ENCODE measurements around the gene STXBP5L. TPM values are rescaled to one million over a fixed set of nuclear protein-coding genes. Genes with fewer than 3 reads are reported as not detected.
A peak's percentile ranks its signal among the peaks of the same experiment; 100 is the strongest.

STXBP5L gene
- total RNA-seq, 2 experiments from 2014 or later = 2.7 to 10.5 TPM

DNA sequence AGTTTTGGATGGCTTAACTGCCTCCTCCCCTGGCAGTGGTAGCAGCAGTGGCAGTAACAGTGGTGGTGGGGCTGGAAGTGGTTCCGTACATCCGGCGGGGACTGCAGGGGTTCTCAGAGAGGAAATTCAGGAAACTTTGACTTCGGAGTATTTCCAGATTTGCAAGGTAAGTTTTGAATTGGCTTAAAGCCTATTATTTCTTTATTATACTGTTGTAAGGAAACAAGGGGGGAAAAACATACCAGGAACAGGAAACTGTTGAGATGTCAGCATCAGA is 1.5 kb downstream of the STXBP5L start:
- no peaks in the 10 kb centered on the region for H4K20me1 ChIP-seq (ENCODE audit: insufficient read depth, low read length)
- peak overlapping the region; percentile 73 for H3K4me2 ChIP-seq (ENCODE audit: low read length)
- H3K9me3 ChIP-seq (ENCODE audit: low read length) = no peaks in the 10 kb centered on the region
- CTCF ChIA-PET (ENCODE audit: unreplicated experiment) = no interaction called here
- no peaks in the 10 kb centered on the region for H3K4me1 ChIP-seq (ENCODE audit: insufficient read depth, low read length, poor library complexity, severe bottlenecking)
- H2AFZ ChIP-seq (ENCODE audit: low read length) = peak overlapping the region; percentile 78
- no peaks in the 10 kb centered on the region for H3K36me3 ChIP-seq (ENCODE audit: insufficient read depth, low read length)
- POLR2A ChIA-PET = interaction anchor here (1.4 kb wide), 1 partner anchor 108 kb away, joined by 3 read pairs; no protein-coding TSS in a partner anchor
- no peaks in the 10 kb centered on the region for H3K9me2 ChIP-seq (ENCODE audit: insufficient read depth, low read length)
- peak overlapping the region; percentile 74 for H3K27ac ChIP-seq (ENCODE audit: low read depth, low read length, poor library complexity, severe bottlenecking)
- H3K4me3 ChIP-seq (ENCODE audit: low read depth, low read length, poor library complexity, severe bottlenecking) = peak overlapping the region; percentile 74
- TF ChIP-seq, protein P1, sequence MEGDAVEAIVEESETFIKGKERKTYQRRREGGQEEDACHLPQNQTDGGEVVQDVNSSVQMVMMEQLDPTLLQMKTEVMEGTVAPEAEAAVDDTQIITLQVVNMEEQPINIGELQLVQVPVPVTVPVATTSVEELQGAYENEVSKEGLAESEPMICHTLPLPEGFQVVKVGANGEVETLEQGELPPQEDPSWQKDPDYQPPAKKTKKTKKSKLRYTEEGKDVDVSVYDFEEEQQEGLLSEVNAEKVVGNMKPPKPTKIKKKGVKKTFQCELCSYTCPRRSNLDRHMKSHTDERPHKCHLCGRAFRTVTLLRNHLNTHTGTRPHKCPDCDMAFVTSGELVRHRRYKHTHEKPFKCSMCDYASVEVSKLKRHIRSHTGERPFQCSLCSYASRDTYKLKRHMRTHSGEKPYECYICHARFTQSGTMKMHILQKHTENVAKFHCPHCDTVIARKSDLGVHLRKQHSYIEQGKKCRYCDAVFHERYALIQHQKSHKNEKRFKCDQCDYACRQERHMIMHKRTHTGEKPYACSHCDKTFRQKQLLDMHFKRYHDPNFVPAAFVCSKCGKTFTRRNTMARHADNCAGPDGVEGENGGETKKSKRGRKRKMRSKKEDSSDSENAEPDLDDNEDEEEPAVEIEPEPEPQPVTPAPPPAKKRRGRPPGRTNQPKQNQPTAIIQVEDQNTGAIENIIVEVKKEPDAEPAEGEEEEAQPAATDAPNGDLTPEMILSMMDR (conservative IDR thresholded peaks at IDR 0.05; ENCODE audit: low read length) = no peak
- no peak for TF ChIP-seq EZH2phosphoT487 (IDR thresholded peaks at IDR 0.05; ENCODE audit: borderline replicate concordance, low read depth, low read length)
- no TSS peak for BruUV-seq (replicated peaks)
- peak; percentile 30 for DNase-seq (ENCODE audit: low spot score)
- intact Hi-C loops (cut with micrococcal nuclease; ENCODE audit: unreplicated experiment) = loop anchor here (2.0 to 5.0 kb wide), 2 partner anchors 109 to 167 kb away; partner anchors contain the start of genes GTF2E1 and RABL3
- H3K79me2 ChIP-seq (ENCODE audit: insufficient read depth, low read depth, low read length) = 0 out of 2 replicates have a peak, but pooled peaks cover 3% of the 10 kb centered on the region

DNA sequence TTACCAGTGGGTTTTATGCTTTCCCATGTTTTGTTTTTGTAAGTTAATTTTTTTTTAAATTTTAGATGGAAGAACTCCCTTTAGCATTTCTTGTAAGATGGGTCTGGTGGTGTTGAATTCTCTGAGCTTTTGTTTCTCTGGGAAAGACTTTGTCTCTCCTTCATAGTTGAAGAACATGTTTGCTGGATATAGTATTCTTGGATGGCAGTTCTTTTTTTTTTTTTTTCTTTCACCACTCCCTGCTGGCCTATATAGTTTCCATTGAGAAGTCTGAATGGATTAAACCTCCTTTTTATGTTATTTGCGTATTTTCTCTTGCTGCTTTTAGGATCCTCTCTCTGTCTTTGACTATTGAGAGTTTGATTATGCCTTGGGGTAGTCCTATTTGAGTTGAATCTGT is 18.1 kb downstream of the STXBP5L start:
- H3K4me2 ChIP-seq (ENCODE audit: low read length) = no peak overlapping the region
- peaks cover 14% of the 10 kb centered on the region; the same call in 1 of the 2 replicates for H3K9me3 ChIP-seq (ENCODE audit: low read length)
- H3K4me3 ChIP-seq (ENCODE audit: low read depth, low read length, poor library complexity, severe bottlenecking) = no peak overlapping the region
- H4K20me1 ChIP-seq (ENCODE audit: insufficient read depth, low read length) = no peaks in the 10 kb centered on the region
- no peak overlapping the region for H3K27ac ChIP-seq (ENCODE audit: low read depth, low read length, poor library complexity, severe bottlenecking)
- TF ChIP-seq, protein P1 (conservative IDR thresholded peaks at IDR 0.05; ENCODE audit: low read length) = no peak
- no peak for TF ChIP-seq EZH2phosphoT487 (IDR thresholded peaks at IDR 0.05; ENCODE audit: borderline replicate concordance, low read depth, low read length)
- intact Hi-C loops (cut with micrococcal nuclease; ENCODE audit: unreplicated experiment) = no loop called here
- no TSS peak for BruUV-seq (replicated peaks)
- no peaks in the 10 kb centered on the region for H3K4me1 ChIP-seq (ENCODE audit: insufficient read depth, low read length, poor library complexity, severe bottlenecking)
- no peaks in the 10 kb centered on the region for H3K9me2 ChIP-seq (ENCODE audit: insufficient read depth, low read length)
- no peaks in the 10 kb centered on the region for H3K79me2 ChIP-seq (ENCODE audit: insufficient read depth, low read depth, low read length)
- H3K36me3 ChIP-seq (ENCODE audit: insufficient read depth, low read length) = no peaks in the 10 kb centered on the region
- no peak overlapping the region for H2AFZ ChIP-seq (ENCODE audit: low read length)
- ChIA-PET CTCF (ENCODE audit: unreplicated experiment) (no interaction called here), POLR2A (interaction anchor here (0.6 to 0.7 kb wide), 2 partner anchors 267 to 660 kb away, joined by 3 read pairs; no protein-coding TSS in a partner anchor)
- DNase-seq (ENCODE audit: low spot score) = no peak

- ChIA-PET POLR2A (interaction anchor here (1.0 kb wide), 1 partner anchor 52 kb away, joined by 3 read pairs; no protein-coding TSS in a partner anchor), CTCF (ENCODE audit: unreplicated experiment) (no interaction called here)
- Histone ChIP-seq H4K20me1 (ENCODE audit: insufficient read depth, low read length) (no peaks in the 10 kb centered on the region), H3K4me3 (ENCODE audit: low read depth, low read length, poor library complexity, severe bottlenecking) (no peak overlapping the region), H3K4me1 (ENCODE audit: insufficient read depth, low read length, poor library complexity, severe bottlenecking) (no peaks in the 10 kb centered on the region), H3K4me2 (ENCODE audit: low read length) (no peak overlapping the region), H3K36me3 (ENCODE audit: insufficient read depth, low read length) (no peaks in the 10 kb centered on the region), H2AFZ (ENCODE audit: low read length) (no peak overlapping the region), H3K79me2 (ENCODE audit: insufficient read depth, low read depth, low read length) (no peaks in the 10 kb centered on the region), H3K27ac (ENCODE audit: low read depth, low read length, poor library complexity, severe bottlenecking) (no peak overlapping the region), H3K9me3 (ENCODE audit: low read length) (peaks cover 14% of the 10 kb centered on the region; the same call in 1 of the 2 replicates), H3K9me2 (ENCODE audit: insufficient read depth, low read length) (no peaks in the 10 kb centered on the region)
- BruUV-seq (replicated peaks) = no TSS peak
- no peak for DNase-seq (ENCODE audit: low spot score)
- intact Hi-C loops (cut with micrococcal nuclease; ENCODE audit: unreplicated experiment) = no loop called here
- TF ChIP-seq, protein P1 (conservative IDR thresholded peaks at IDR 0.05; ENCODE audit: low read length) = no peak
- TF ChIP-seq EZH2phosphoT487 (IDR thresholded peaks at IDR 0.05; ENCODE audit: borderline replicate concordance, low read depth, low read length) = no peak
Measured at GRCh38 chr3:120928991-120929390, 21.0 kb downstream of the STXBP5L start.

All from OCI-LY7 (cell line).